H1 (cell line): ENCODE data around the gene DENND11. TPM values are rescaled to one million over a fixed set of nuclear protein-coding genes. Genes with fewer than 3 reads are reported as not detected.

Experiments
- GTF2F1 ChIP-seq: IDR thresholded peaks from 2 replicates; pipeline ENCODE4 v1.6.1; 2012; ENCODE audit warnings: low read depth, low read length, improper control_type of control experiment, borderline replicate concordance
- polyA plus RNA-seq, 7 experiments: library from polyadenylated mRNA; depleted of rRNA in 3 of 7; stranded (reverse) in 5 of 7; unstranded in 2 of 7; fragments of >200 nt in 5 of 7; fragments of 200-250 nt in 2 of 7; gene quantifications; 1 replicate in 5 of 7; 2 replicates in 1 of 7; 4 replicates in 1 of 7; pipeline versions ENCODE4 v1.2.1 to v1.2.3, GENCODE V29; 2011 to 2013; ENCODE audit warnings: missing spikeins in 2 of 7, mixed read lengths in 2 of 7
- total RNA-seq: library from RNA; stranded (reverse); fragmentation: NEBNext Ultra II Directional; extraction: Animal tissue kit (Norgen Biotek cat#: 25700); gene quantifications from 2 replicates; pipeline ENCODE4 v1.2.1, GENCODE V29; 2021

Gene DENND11
- total and polyA plus RNA-seq, 2 of the 8 experiments (the other 6 are each of a cell fraction or from before 2014, with no cell fraction given): 8.0 to 26.8 TPM

DNA sequence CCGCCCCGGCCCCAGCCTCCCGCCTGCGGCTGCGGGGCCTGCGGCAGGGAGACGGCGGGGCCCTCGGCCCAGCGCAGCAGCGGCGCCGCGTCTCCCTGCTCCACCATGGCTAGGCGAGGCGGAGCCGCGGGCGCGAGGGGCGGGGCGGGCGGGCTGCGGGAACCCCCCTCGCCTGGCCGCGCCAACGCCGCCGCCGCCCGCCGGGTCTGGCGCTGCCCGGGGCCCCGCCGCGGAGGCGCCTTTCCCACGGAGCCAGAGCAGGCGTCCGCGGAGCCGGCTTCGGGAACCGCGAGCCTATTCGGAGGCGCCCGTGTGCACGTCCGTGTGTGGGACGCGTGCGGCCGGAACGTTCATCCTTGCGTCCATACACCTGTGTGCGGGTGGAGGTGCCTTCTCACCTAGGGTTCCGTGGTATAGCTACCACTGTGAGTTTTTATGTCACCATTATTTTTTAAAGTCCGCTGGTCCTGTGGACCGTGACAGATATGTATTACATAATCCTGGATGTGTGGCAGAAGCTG, at the start of gene DENND11 (continued):
- TF ChIP-seq GTF2F1: no peak
